A549 (cell line): ENCODE measurements around the gene PHF20. TPM values are rescaled to one million over a fixed set of nuclear protein-coding genes. Genes with fewer than 3 reads are reported as not detected.

ENCODE experiments used
- ATAC-seq, 2 experiments: fragments of 200-7000 bp in 1 of 2; fragments of >200 bp in 1 of 2; cut with Nextera tagmentation in 1 of 2; cut with Tn5 transposase in 1 of 2; 3 replicates each; pipeline versions ENCODE4 v1.8.0 to v1.9.1; 2018 to 2020; ENCODE audit warnings: mild to moderate bottlenecking in 1 of 2, moderate library complexity in 1 of 2
- CTCF ChIA-PET: fragments of 300-600 bp; sonication (Branson Sonifier 250); formaldehyde crosslinking; extraction: SDS; loops from one replicate; lab custom pipeline; 2021; ENCODE audit warnings: antibody characterized with exemption, inconsistent platforms; lab: Yijun Ruan, JAX
- POLR2A ChIA-PET: fragments of 350-600 bp; formaldehyde crosslinking; extraction: SDS; loops from one replicate; lab custom pipeline; 2021; ENCODE audit warnings: antibody characterized with exemption, inconsistent platforms; lab: Yijun Ruan, JAX
- DNase-seq, 2 experiments: peaks; one replicate each; pipeline versions ENCODE4 v3.0.0 to v3.0.0-alpha.2; 2011 to 2016; ENCODE audit warnings: low read depth in 1 of 2, low spot score in 1 of 2
- FAIRE-seq: peaks from 2 replicates; lab custom pipeline; 2011; peaks lifted over from hg19 to GRCh38; lab: Jason Lieb, UNC
- H3K27ac ChIP-seq, 2 experiments: fragments of >200 bp; sonication (Bioruptor Twin); formaldehyde crosslinking; 3 replicates each; pipeline ENCODE4 v1.5.1; 2016 to 2017
- H3K4me1 ChIP-seq: fragments of >200 bp; sonication (Bioruptor Twin); formaldehyde crosslinking; 3 replicates; pipeline ENCODE4 v1.6.1; 2016
- H3K4me2 ChIP-seq: fragments of >200 bp; sonication (Bioruptor Twin); formaldehyde crosslinking; 3 replicates; pipeline ENCODE4 v1.6.1; 2016
- H3K4me3 ChIP-seq: fragments of >200 bp; sonication (Bioruptor Twin); formaldehyde crosslinking; 3 replicates; pipeline ENCODE4 v1.5.1; 2016
- H3K9me3 ChIP-seq: fragments of >200 bp; sonication (Bioruptor Twin); formaldehyde crosslinking; 3 replicates; pipeline ENCODE4 v1.6.1; 2016
- ESRRA ChIP-seq: fragments of 150-350 bp; IDR thresholded peaks from 2 replicates; pipeline ENCODE4 v1.6.1; 2014; ENCODE audit warnings: mild to moderate bottlenecking, low read length, borderline replicate concordance
- FOSB ChIP-seq: fragments of 250-450 bp; sonication (Bioruptor Pico); IDR thresholded peaks from 2 replicates; pipeline ENCODE4 v1.5.0; 2020; ENCODE audit warnings: mild to moderate bottlenecking, moderate library complexity
- FOXS1 ChIP-seq: fragments of 250-450 bp; sonication (Bioruptor Pico); IDR thresholded peaks from 2 replicates; pipeline ENCODE4 v1.5.0; 2020; ENCODE audit warnings: mild to moderate bottlenecking, moderate library complexity
- HMGXB4 ChIP-seq: fragments of 250-450 bp; sonication (Bioruptor Pico); IDR thresholded peaks from 2 replicates; pipeline ENCODE4 v1.5.0; 2021; ENCODE audit warnings: mild to moderate bottlenecking, moderate library complexity, borderline replicate concordance
- JUNB ChIP-seq: fragments of >200 bp; sonication (Bioruptor Twin); formaldehyde crosslinking; IDR thresholded peaks from 2 replicates; pipeline ENCODE4 v1.6.1; 2016
- MAX ChIP-seq: IDR thresholded peaks from 2 replicates; pipeline ENCODE4 v1.6.1; 2012
- MAZ ChIP-seq: fragments of 150-350 bp; IDR thresholded peaks from 2 replicates; pipeline ENCODE4 v1.6.1; 2014; ENCODE audit warnings: antibody characterized with exemption, low read depth, low read length, borderline replicate concordance
- MYC ChIP-seq: IDR thresholded peaks from 2 replicates; pipeline ENCODE4 v1.6.1; 2012; ENCODE audit warnings: mild to moderate bottlenecking, inconsistent platforms, low read length, improper control_type of control experiment, borderline replicate concordance
- NR3C1 ChIP-seq: fragments of >200 bp; sonication (Bioruptor Twin); formaldehyde crosslinking; IDR thresholded peaks from 3 replicates; pipeline ENCODE4 v1.6.1; 2017
- PBX3 ChIP-seq: IDR thresholded peaks from 2 replicates; pipeline ENCODE4 v1.6.1; 2012
- PHF8 ChIP-seq: fragments of 200-600 bp; sonication (generic); IDR thresholded peaks from 2 replicates; pipeline ENCODE4 v1.6.1; 2016; ENCODE audit warnings: low read depth, mild to moderate bottlenecking, antibody characterized with exemption, moderate library complexity, borderline replicate concordance
- POLR2A ChIP-seq: IDR thresholded peaks from 2 replicates; pipeline ENCODE4 v1.6.1; 2012; ENCODE audit warnings: mild to moderate bottlenecking, low read length
- RAD21 ChIP-seq, 2 experiments: fragments of >200 bp in 1 of 2; sonication (Bioruptor Twin) in 1 of 2; formaldehyde crosslinking in 1 of 2; IDR thresholded peaks in 1 of 2; conservative IDR thresholded peaks in 1 of 2; 2 replicates in 1 of 2; 3 replicates in 1 of 2; pipeline ENCODE4 v1.6.1; 2012 to 2018; ENCODE audit warnings: inconsistent platforms in 1 of 2
- RNF2 ChIP-seq: fragments of 200-600 bp; sonication (generic); IDR thresholded peaks from 2 replicates; pipeline ENCODE4 v1.6.1; 2016; ENCODE audit warnings: low read depth, mild to moderate bottlenecking, antibody characterized with exemption, moderate library complexity, borderline replicate concordance
- SMC3 ChIP-seq: fragments of >200 bp; sonication (Bioruptor Twin); formaldehyde crosslinking; IDR thresholded peaks from 3 replicates; pipeline ENCODE4 v1.6.1; 2018; ENCODE audit warnings: inconsistent platforms
- SREBF2 ChIP-seq: fragments of 450-650 bp; IDR thresholded peaks from 2 replicates; pipeline ENCODE4 v1.6.1; 2014; ENCODE audit warnings: mild to moderate bottlenecking, moderate library complexity
- TFCP2L1 ChIP-seq: fragments of 250-450 bp; sonication (Bioruptor Pico); IDR thresholded peaks from 2 replicates; pipeline ENCODE4 v1.5.0; 2021; ENCODE audit warnings: mild to moderate bottlenecking
- ZC3H11A ChIP-seq: fragments of 450-650 bp; IDR thresholded peaks from 2 replicates; pipeline ENCODE4 v1.6.1; 2014; ENCODE audit warnings: antibody characterized with exemption, mild to moderate bottlenecking
- WGBS: methylation state at CpG from one replicate; pipeline ENCODE4 v1.1.6; 2017; ENCODE audit errors: missing lambda C conversion rate; 5-methylcytosine and 5-hydroxymethylcytosine counted together
- polyA plus RNA-seq, 4 experiments: library from polyadenylated mRNA; depleted of rRNA in 3 of 4; stranded (reverse); fragments of >200 nt; fragmentation: RNase III in 1 of 4; extraction: RNeasy Plus Mini Kit Qiagen cat#74134 plus additional on column Dnase treatment in 1 of 4; gene quantifications; 2 replicates in 3 of 4; 3 replicates in 1 of 4; pipeline ENCODE4 v1.2.3, GENCODE V29; 2011 to 2017
- TF ChIP-seq, protein P1 (sequence below): IDR thresholded peaks from 2 replicates; pipeline ENCODE4 v1.6.1; 2012; ENCODE audit warnings: low read depth, borderline replicate concordance

The PHF20 gene
- polyA plus RNA-seq, 2 of the 4 experiments (the other 2 are of a cell fraction) = 24.0 to 32.8 TPM

DNA sequence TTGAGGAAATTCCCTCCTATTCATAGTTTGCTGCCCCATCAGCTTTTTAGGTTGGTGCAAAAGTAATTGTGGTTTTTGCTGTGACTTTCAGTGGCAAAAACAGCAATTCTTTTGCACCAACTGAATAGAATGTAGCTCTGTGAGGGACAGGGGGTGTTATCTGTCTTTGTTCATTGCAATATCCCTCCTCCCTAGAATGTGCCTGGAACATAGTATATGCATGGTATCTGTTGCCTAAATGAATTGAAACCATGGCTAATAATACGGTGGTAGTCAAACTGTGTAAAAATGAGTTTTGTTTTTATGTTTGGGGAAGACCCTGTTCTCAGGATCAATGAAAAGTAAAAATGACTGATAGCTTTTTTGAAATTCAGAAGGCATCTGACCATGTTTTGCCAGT is 137.4 kb downstream of the PHF20 start:
- 90% methylated on average over 1 of the region's 1 CpG for WGBS
- H3K4me3 ChIP-seq = no peak overlapping the region
- H3K4me1 ChIP-seq = no peaks in the 10 kb centered on the region
- H3K4me2 ChIP-seq = no peak overlapping the region
- no peak overlapping the region for H3K27ac ChIP-seq
- FAIRE-seq = no peak
- DNase-seq = no peak
- TF ChIP-seq ESRRA = no peak
- no peak for TF ChIP-seq JUNB
- TF ChIP-seq PBX3 = no peak
- TF ChIP-seq, protein P1, sequence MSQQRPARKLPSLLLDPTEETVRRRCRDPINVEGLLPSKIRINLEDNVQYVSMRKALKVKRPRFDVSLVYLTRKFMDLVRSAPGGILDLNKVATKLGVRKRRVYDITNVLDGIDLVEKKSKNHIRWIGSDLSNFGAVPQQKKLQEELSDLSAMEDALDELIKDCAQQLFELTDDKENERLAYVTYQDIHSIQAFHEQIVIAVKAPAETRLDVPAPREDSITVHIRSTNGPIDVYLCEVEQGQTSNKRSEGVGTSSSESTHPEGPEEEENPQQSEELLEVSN = no peak
- TF ChIP-seq SREBF2 = no peak
- TF ChIP-seq HMGXB4 (CRISPR knock-in tag) = no peak
- ATAC-seq = no peak
- H3K9me3 ChIP-seq = no peaks in the 10 kb centered on the region
- CTCF ChIA-PET = interaction anchor here (1.8 kb wide), 1 partner anchor 16 kb away, joined by 5 read pairs; no protein-coding TSS in a partner anchor
- POLR2A ChIA-PET = no interaction called here

- DNase-seq = no peak
- no peak overlapping the region for H3K4me2 ChIP-seq
- POLR2A ChIA-PET = no interaction called here
- no peaks in the 10 kb centered on the region for H3K4me1 ChIP-seq
- H3K27ac ChIP-seq = no peak overlapping the region
- TF ChIP-seq FOXS1 (CRISPR knock-in tag) (no peak), PBX3 (no peak)
- 89% methylated on average over 1 of the region's 1 CpG for WGBS
- CTCF ChIA-PET = interaction anchor here (0.5 to 1.8 kb wide), 3 partner anchors 10 to 51 kb away, joined by 3 to 5 read pairs (median 4); no protein-coding TSS in a partner anchor
- no peak for ATAC-seq
- FAIRE-seq = no peak
- H3K4me3 ChIP-seq = no peak overlapping the region
- no peaks in the 10 kb centered on the region for H3K9me3 ChIP-seq
These were observed 138.0 kb downstream of the PHF20 start for GRCh38 chr20:35909796-35910195.

GRCh38 chr20:35910254-35910653 is 138.4 kb downstream of the PHF20 start:
- no peaks in the 10 kb centered on the region for H3K9me3 ChIP-seq
- TF ChIP-seq NR3C1 (no peak), RNF2 (no peak)
- TF ChIP-seq, all 56 proteins: peak for 0
- Histone ChIP-seq H3K4me2 (no peak overlapping the region), H3K27ac (no peak overlapping the region), H3K4me1 (no peaks in the 10 kb centered on the region), H3K4me3 (no peak overlapping the region)
- no peak for FAIRE-seq
- DNase-seq = no peak
- ChIA-PET CTCF (interaction anchor here (0.5 to 0.7 kb wide), 2 partner anchors 9 to 51 kb away, joined by 3 to 4 read pairs; no protein-coding TSS in a partner anchor), POLR2A (no interaction called here)
- 91% methylated on average over 3 of the region's 3 CpGs for WGBS
- no peak for ATAC-seq

DNA sequence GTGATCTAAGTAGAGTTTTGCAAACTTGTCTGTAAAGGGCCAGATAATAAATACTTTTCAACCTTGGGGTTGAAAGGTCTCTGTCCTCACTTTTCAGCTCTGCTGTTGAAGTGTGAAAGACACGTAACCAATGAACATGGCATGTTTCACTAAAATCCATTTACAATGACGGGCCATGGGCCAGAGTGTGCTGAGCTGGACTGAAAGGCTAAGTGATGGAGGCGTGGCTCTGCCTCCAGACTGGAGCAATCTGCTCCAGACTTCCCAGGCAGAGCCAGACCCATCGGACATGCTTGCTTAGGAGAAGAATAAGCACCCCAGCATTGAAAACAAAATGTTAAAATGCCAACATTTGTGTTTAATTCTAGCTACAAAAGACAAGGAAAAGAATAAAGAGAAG is 141.1 kb downstream of the PHF20 start:
- no peak for ATAC-seq
- CTCF ChIA-PET = interaction anchor here (2.1 kb wide), 1 partner anchor 41 kb away, joined by 10 read pairs; the partner anchor contains the start of gene SCAND1
- Histone ChIP-seq H3K4me2 (no peak overlapping the region), H3K4me1 (no peaks in the 10 kb centered on the region), H3K9me3 (no peaks in the 10 kb centered on the region), H3K27ac (no peak overlapping the region), H3K4me3 (no peak overlapping the region)
- 88% methylated on average over 4 of the region's 4 CpGs for WGBS
- no peak for TF ChIP-seq FOSB (CRISPR knock-in tag)
- no peak for DNase-seq
- POLR2A ChIA-PET = no interaction called here
- no peak for FAIRE-seq

GRCh38 chr20:35917077-35917476 is 145.3 kb downstream of the PHF20 start:
- Histone ChIP-seq H3K4me2 (no peak overlapping the region), H3K4me1 (no peaks in the 10 kb centered on the region), H3K9me3 (no peaks in the 10 kb centered on the region), H3K4me3 (no peak overlapping the region), H3K27ac (no peak overlapping the region)
- CTCF ChIA-PET = interaction anchor here (0.6 to 2.1 kb wide), 7 partner anchors 10 to 37 kb away, joined by 3 to 6 read pairs (median 3); partner anchors contain the start of gene SCAND1
- DNase-seq = no peak
- WGBS = 81% methylated on average over 3 of the region's 3 CpGs
- POLR2A ChIA-PET = no interaction called here
- no peak for ATAC-seq
- FAIRE-seq = no peak
- TF ChIP-seq TFCP2L1 (CRISPR knock-in tag) = no peak
- TF ChIP-seq, protein P1 = no peak
- TF ChIP-seq RAD21 (conservative IDR thresholded peaks at IDR 0.05 in 1 of 2, IDR thresholded peaks at IDR 0.05 in 1 of 2) = no peak
- no peak for TF ChIP-seq SMC3
- TF ChIP-seq ZC3H11A = no peak
- no peak for TF ChIP-seq POLR2A
- TF ChIP-seq MAX = no peak
- TF ChIP-seq MAZ = no peak
- no peak for TF ChIP-seq MYC
- no peak for TF ChIP-seq PHF8
